Stomach smooth muscle (tissue), 2 donors: ENCODE data around the gene SOS1.
"Not testable (repeated sequence)": the region's sequence is repeated elsewhere in the genome, so short reads cannot be mapped to it uniquely, and the experiment has no call there.

Source experiments
- H3K27ac ChIP-seq: one replicate; pipeline ENCODE4 v1.7.0; 2013; ENCODE audit warnings: mild to moderate bottlenecking, low read length, inconsistent platforms
- H3K27me3 ChIP-seq, 2 donors: one replicate each; pipeline ENCODE4 v1.7.0; 2013; ENCODE audit warnings: low read length in 2 of 2; ENCODE audit not compliant: insufficient read depth in 2 of 2, control insufficient read depth in 1 of 2
- H3K36me3 ChIP-seq, 2 donors: one replicate each; pipeline ENCODE4 v1.7.0; 2013; ENCODE audit warnings: low read length in 2 of 2; ENCODE audit not compliant: control insufficient read depth in 2 of 2, insufficient read depth in 2 of 2
- H3K4me1 ChIP-seq: one replicate; pipeline ENCODE4 v1.7.0; 2013; ENCODE audit warnings: low read length; ENCODE audit not compliant: control insufficient read depth, insufficient read depth
- H3K4me3 ChIP-seq, 2 donors: one replicate each; pipeline ENCODE4 v1.7.0; 2013; ENCODE audit warnings: low read length in 2 of 2
- H3K9ac ChIP-seq, 2 donors: one replicate each; pipeline ENCODE4 v1.7.0; 2013; ENCODE audit warnings: low read length in 2 of 2, mild to moderate bottlenecking in 1 of 2
- H3K9me3 ChIP-seq, 2 donors: one replicate each; pipeline ENCODE4 v1.7.0; 2013; ENCODE audit warnings: low read length in 2 of 2; ENCODE audit not compliant: control insufficient read depth in 2 of 2
- donor health status: healthy.
- donor health status: Pancreatic carcinoma.

The SOS1 gene

DNA sequence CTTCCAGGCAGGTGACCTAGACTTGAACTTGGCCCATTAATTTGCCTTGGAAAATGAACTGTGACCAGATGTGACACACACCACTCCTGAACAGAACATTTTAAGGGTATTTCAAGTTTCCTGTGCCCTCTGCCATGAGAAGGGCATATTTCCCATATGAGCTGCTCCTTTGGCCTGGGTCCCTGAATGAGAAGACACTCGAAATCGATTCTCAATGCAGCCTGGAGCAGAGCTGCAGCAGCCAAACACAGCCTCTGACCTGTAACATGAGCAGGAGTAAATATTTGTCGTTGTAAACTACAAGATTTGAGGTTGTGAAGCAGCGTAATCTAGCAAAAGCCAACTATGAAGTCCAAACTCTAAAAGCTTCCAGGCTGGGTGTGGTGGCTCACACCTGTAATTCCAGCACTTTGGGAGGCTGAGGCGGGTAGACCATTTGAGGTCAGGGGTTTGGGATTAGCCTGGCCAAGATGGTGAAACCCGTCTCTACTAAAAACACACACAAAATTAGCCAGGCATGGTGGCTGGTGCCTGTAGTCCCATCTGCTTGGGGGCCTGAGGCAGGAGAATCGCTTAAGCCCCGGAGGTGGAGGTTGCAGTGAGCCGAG, 30.1 kb upstream of the SOS1 start:
- Histone ChIP-seq H3K36me3 (no peaks in the 10 kb centered on the region), H3K27me3 (no peaks in the 10 kb centered on the region), H3K4me1 (no peaks in the 10 kb centered on the region), H3K9me3 (no peaks in the 10 kb centered on the region), H3K4me3 (no peak overlapping the region), H3K9ac (no peak overlapping the region), H3K27ac (no peak overlapping the region)

DNA sequence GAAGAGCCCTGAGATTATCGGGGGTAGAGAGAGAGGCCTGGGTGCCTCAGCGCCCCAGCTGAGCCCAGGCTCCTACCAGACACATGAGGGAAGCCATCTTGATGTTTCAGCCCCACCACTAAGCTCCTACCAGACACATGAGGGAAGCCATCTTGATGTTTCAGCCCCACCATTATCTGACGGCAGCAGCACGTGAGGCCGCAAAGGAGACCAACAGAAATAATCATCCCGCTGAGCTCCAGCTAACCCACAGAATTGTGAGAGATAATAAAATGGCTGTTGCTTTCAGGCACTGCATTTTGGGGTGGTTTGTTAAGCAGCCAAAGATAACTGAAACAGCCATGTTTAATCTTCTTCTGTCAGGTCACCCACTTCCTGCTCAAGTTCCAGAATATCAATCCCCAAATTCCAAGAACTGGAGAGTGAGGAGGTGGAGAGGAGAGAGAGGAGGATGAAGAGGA, 29.3 kb upstream of the SOS1 start:
- Histone ChIP-seq H3K9ac (no peak overlapping the region), H3K4me1 (no peaks in the 10 kb centered on the region), H3K4me3 (no peak overlapping the region), H3K36me3 (no peaks in the 10 kb centered on the region), H3K9me3 (no peaks in the 10 kb centered on the region), H3K27ac (no peak overlapping the region), H3K27me3 (no peaks in the 10 kb centered on the region)

GRCh38 chr2:39146630-39147029, 25.8 kb upstream of the SOS1 start:
- H3K27ac ChIP-seq: no peak overlapping the region
- no peak overlapping the region for H3K9ac ChIP-seq
- peaks cover 4% of the 10 kb centered on the region for H3K4me1 ChIP-seq
- no peaks in the 10 kb centered on the region for H3K27me3 ChIP-seq
- H3K9me3 ChIP-seq: no peaks in the 10 kb centered on the region
- H3K4me3 ChIP-seq: no peak overlapping the region
- H3K36me3 ChIP-seq: no peaks in the 10 kb centered on the region

- H3K27ac ChIP-seq: no peak overlapping the region
- H3K27me3 ChIP-seq: no peaks in the 10 kb centered on the region
- no peaks in the 10 kb centered on the region for H3K36me3 ChIP-seq
These were observed 25.1 kb upstream of the SOS1 start for GRCh38 chr2:39145906-39146421.

DNA sequence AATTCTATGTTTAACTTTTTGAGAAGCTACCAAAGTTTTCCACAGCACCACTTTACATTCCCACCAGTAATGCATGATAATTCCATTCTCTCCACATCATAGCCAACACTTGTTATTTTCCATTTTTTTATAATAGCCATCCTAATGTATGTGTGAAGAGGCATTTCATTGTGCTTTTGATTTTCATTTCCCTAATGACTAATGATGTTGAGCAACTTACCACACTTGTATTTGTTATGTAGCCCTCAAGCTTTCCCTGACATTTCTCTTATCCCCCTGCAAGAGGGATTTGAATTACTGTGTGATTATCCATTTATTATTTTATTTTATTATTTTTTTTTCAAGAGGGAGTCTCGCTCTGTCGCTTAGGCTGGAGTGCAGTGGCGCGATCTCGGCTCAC, 23.6 kb upstream of the SOS1 start:
- no peaks in the 10 kb centered on the region for H3K36me3 ChIP-seq
- H3K27ac ChIP-seq: no peak overlapping the region
- H3K4me3 ChIP-seq: no peak overlapping the region
- no peak overlapping the region for H3K9ac ChIP-seq
- peaks cover 10% of the 10 kb centered on the region for H3K4me1 ChIP-seq
- no peaks in the 10 kb centered on the region for H3K27me3 ChIP-seq
- no peaks in the 10 kb centered on the region for H3K9me3 ChIP-seq

More at GRCh38 chr2:39145906-39146421, 25.1 kb upstream of the SOS1 start:
- Histone ChIP-seq H3K4me3 (no peak overlapping the region), H3K9ac (no peak overlapping the region), H3K4me1 (peaks cover 10% of the 10 kb centered on the region), H3K9me3 (no peaks in the 10 kb centered on the region)

DNA sequence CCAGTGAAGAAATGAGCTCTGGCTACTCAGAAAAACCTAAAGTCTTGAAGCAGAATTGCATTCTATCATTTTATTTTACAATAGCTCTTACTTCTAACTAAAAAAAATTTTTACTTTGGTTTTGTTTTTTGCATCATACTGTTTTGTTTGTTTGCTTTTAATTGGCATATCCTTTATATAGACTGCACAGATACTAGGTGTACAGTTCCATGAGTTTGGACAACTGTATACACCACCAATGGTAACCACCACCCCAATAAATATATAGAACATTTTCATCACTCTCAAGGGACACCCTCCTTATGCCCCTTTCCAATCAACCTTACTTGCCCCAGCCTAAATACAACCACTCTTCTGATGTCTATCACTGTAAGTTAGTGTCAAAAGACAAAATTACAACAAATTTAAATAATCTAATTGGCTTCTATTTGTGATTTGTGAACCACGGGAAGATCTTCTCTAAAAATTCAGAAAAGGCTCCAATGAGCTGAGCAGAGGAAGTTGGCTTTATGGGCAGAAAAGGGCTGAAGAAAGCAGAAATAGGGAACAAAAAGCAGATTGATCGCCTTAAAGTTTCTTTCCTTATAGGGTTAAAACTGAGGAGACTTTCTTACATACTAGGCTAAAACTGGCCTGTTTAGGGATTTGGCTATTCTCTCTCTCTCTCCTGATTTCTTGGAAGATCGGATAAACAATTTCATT, 22.2 kb upstream of the SOS1 start:
- Histone ChIP-seq H3K4me1 (peaks cover 10% of the 10 kb centered on the region), H3K9ac (no peak overlapping the region), H3K9me3 (no peaks in the 10 kb centered on the region), H3K4me3 (no peak overlapping the region), H3K27ac (no peak overlapping the region), H3K36me3 (no peaks in the 10 kb centered on the region), H3K27me3 (no peaks in the 10 kb centered on the region)

DNA sequence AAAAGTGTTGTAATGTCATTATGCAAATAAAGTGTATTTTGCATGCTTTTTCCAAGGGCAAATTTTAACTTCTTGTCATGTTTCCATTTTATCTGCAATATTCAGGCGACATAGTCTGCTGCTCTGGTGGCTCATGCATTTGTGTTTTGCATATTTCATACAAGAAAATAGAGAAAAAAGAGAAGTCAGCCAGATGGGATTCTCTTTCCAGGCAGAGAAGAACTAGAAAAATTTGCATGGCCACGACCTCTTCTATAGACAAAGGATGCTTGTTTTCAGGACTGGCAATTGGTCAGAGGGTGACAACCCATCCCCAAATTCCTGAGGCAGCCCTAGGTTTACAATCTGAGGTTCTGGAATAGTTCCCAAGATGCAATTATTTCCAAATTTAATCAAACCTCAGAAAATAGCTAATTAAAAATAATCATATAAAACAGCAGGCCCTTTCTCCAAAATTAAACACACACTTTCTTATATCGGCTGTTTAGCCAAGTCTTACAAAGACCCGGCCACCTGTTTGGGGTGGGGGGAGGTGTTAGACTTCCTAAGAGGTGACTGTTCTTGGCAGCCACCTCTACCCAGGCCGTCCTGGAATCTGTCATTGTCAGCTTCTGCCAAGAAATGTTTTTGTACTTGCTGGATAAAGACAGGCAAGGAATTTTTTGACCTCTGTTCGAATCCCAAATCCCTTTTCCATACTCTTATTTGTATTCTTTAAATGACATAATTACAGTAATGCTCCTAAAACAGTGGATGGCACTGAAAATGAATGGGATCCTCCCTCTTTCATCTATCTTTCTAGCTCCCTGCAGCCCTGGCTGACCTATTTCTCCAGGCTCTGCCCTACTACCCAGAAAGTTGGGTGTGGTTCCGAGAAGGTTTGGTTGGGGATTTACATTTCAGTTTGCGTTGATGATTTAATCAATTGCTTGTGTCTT, 20.8 kb upstream of the SOS1 start:
- Histone ChIP-seq H3K27ac (no peak overlapping the region), H3K9ac (no peak overlapping the region), H3K4me1 (peaks cover 10% of the 10 kb centered on the region)

GRCh38 chr2:39140948-39141333, 20.1 kb upstream of the SOS1 start:
- H3K27me3 ChIP-seq, H3K4me3 ChIP-seq, H3K9me3 ChIP-seq, H3K9ac ChIP-seq, H3K27ac ChIP-seq, H3K36me3 ChIP-seq: not testable (repeated sequence)
- H3K4me1 ChIP-seq: peaks cover 10% of the 10 kb centered on the region

More for the DNA sequence above, 20.8 kb upstream of the SOS1 start:
- H3K4me3 ChIP-seq: no peak overlapping the region
- no peaks in the 10 kb centered on the region for H3K9me3 ChIP-seq
- H3K27me3 ChIP-seq: no peaks in the 10 kb centered on the region
- H3K36me3 ChIP-seq: no peaks in the 10 kb centered on the region

- Histone ChIP-seq H3K27ac (no peak overlapping the region), H3K9ac (no peak overlapping the region), H3K36me3 (no peaks in the 10 kb centered on the region), H3K27me3 (no peaks in the 10 kb centered on the region), H3K4me1 (peaks cover 10% of the 10 kb centered on the region), H3K4me3 (no peak overlapping the region), H3K9me3 (no peaks in the 10 kb centered on the region)
These were observed 19.5 kb upstream of the SOS1 start for GRCh38 chr2:39140322-39140847.

GRCh38 chr2:39139511-39140237, 18.8 kb upstream of the SOS1 start:
- Histone ChIP-seq H3K9ac (no peak overlapping the region), H3K4me3 (no peak overlapping the region), H3K27me3 (no peaks in the 10 kb centered on the region), H3K4me1 (peaks cover 10% of the 10 kb centered on the region), H3K27ac (no peak overlapping the region), H3K36me3 (no peaks in the 10 kb centered on the region), H3K9me3 (no peaks in the 10 kb centered on the region)
